A673 (cell line): ENCODE data around the gene CLEC5A.

Source experiments
- EZH2 ChIP-seq: fragments of 200-600 bp; sonication (generic); IDR thresholded peaks from 2 replicates; pipeline ENCODE4 v1.6.1; 2017; ENCODE audit warnings: borderline replicate concordance, low read depth, mild to moderate bottlenecking, mixed read lengths, antibody characterized with exemption, low read length; ENCODE audit not compliant: poor library complexity, severe bottlenecking
- TF ChIP-seq, protein P1 (sequence below): fragments of 300-800, 200-600 bp; sonication (generic); conservative IDR thresholded peaks from 2 replicates; pipeline ENCODE4 v1.5.1; 2017; ENCODE audit warnings: low read depth, mild to moderate bottlenecking, antibody characterized with exemption, low read length, moderate library complexity, mixed read lengths

DNA sequence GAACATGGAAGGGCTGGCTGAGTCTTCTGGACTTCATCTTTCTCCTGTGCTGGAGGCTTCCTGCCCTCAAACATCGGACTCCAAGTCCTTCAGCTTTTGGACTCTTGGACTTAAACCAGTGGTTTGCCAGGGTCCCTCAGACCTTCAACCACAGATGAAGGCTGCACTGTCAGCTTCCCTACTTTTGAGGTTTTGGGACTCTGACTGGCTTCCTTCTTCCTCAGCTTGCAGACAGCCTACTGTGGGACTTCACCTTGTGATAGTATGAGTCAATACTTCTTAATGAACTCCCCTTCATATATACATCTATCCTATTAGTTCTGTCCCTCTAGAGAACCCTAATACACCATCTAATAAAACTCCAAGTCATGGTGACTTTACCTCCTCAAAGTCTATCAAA lies 4.0 kb upstream of the CLEC5A start:
- TF ChIP-seq, protein P1, sequence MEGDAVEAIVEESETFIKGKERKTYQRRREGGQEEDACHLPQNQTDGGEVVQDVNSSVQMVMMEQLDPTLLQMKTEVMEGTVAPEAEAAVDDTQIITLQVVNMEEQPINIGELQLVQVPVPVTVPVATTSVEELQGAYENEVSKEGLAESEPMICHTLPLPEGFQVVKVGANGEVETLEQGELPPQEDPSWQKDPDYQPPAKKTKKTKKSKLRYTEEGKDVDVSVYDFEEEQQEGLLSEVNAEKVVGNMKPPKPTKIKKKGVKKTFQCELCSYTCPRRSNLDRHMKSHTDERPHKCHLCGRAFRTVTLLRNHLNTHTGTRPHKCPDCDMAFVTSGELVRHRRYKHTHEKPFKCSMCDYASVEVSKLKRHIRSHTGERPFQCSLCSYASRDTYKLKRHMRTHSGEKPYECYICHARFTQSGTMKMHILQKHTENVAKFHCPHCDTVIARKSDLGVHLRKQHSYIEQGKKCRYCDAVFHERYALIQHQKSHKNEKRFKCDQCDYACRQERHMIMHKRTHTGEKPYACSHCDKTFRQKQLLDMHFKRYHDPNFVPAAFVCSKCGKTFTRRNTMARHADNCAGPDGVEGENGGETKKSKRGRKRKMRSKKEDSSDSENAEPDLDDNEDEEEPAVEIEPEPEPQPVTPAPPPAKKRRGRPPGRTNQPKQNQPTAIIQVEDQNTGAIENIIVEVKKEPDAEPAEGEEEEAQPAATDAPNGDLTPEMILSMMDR: no peak
- TF ChIP-seq EZH2: no peak
